HEK293 (cell line): ENCODE results near the gene TSPO2.

Source experiments
- CTCF ChIA-PET: fragments of 350-600 bp; formaldehyde crosslinking; extraction: SDS; loops from one replicate; lab custom pipeline; 2021; ENCODE audit warnings: antibody characterized with exemption; lab: Yijun Ruan, JAX
- POLR2A ChIA-PET: fragments of 300-600 bp; formaldehyde crosslinking; extraction: SDS; loops from one replicate; lab custom pipeline; 2020; ENCODE audit warnings: antibody characterized with exemption, inconsistent platforms; lab: Yijun Ruan, JAX
- H3K27ac ChIP-seq: fragments of 200-500 bp; sonication (Bioruptor generic); 2 replicates; pipeline ENCODE4 v1.5.1; 2014; ENCODE audit warnings: low read depth, low read length, control low read depth, inconsistent platforms; ENCODE audit errors: extremely low read depth
- H3K36me3 ChIP-seq, 2 experiments: fragments of 200-500 bp in 1 of 2; sonication (Bioruptor generic) in 1 of 2; 1 replicate in 1 of 2; 2 replicates in 1 of 2; pipeline ENCODE4 v1.5.1; 2014 to 2017; ENCODE audit warnings: inconsistent platforms in 2 of 2, low read length in 2 of 2; ENCODE audit not compliant: control insufficient read depth in 2 of 2, insufficient read depth in 1 of 2
- H3K4me1 ChIP-seq: fragments of 200-500 bp; sonication (Bioruptor generic); 2 replicates; pipeline ENCODE4 v1.5.1; 2014; ENCODE audit warnings: mild to moderate bottlenecking, low read length, inconsistent platforms; ENCODE audit not compliant: control insufficient read depth, insufficient read depth
- H3K4me3 ChIP-seq: 2 replicates; pipeline ENCODE4 v1.5.1; 2011; ENCODE audit warnings: low read depth, mild to moderate bottlenecking, control low read depth, low read length, moderate library complexity
- H3K9me3 ChIP-seq: fragments of 200-500 bp; sonication (Bioruptor generic); 2 replicates; pipeline ENCODE4 v1.5.1; 2014; ENCODE audit warnings: low read depth, low read length, inconsistent platforms; ENCODE audit not compliant: control insufficient read depth, insufficient read depth
- FEZF1 ChIP-seq: fragments of 450-650 bp; formaldehyde crosslinking; IDR thresholded peaks from 2 replicates; pipeline ENCODE4 v1.5.1; 2016; ENCODE audit warnings: missing biosample characterization, missing genetic modification characterization
- GLIS1 ChIP-seq: fragments of 450-650 bp; formaldehyde crosslinking; IDR thresholded peaks from 2 replicates; pipeline ENCODE4 v1.5.1; 2016; ENCODE audit warnings: missing biosample characterization, missing genetic modification characterization
- INSM2 ChIP-seq: fragments of 450-650 bp; formaldehyde crosslinking; IDR thresholded peaks from 2 replicates; pipeline ENCODE4 v1.5.1; 2016; ENCODE audit warnings: missing biosample characterization, missing genetic modification characterization
- KLF7 ChIP-seq: fragments of 450-650 bp; formaldehyde crosslinking; IDR thresholded peaks from 2 replicates; pipeline ENCODE4 v1.5.1; 2016; ENCODE audit warnings: missing biosample characterization, missing genetic modification characterization, borderline replicate concordance
- MZF1 ChIP-seq: fragments of 450-650 bp; formaldehyde crosslinking; IDR thresholded peaks from 2 replicates; pipeline ENCODE4 v1.5.1; 2017; ENCODE audit warnings: missing biosample characterization, missing genetic modification characterization, borderline replicate concordance
- PRDM10 ChIP-seq: fragments of 450-650 bp; formaldehyde crosslinking; IDR thresholded peaks from 2 replicates; pipeline ENCODE4 v1.5.1; 2016; ENCODE audit warnings: missing biosample characterization, missing genetic modification characterization
- SP2 ChIP-seq: fragments of 450-650 bp; formaldehyde crosslinking; IDR thresholded peaks from 2 replicates; pipeline ENCODE4 v1.5.1; 2016; ENCODE audit warnings: missing biosample characterization, missing genetic modification characterization
- ZFP41 ChIP-seq: fragments of 450-650 bp; formaldehyde crosslinking; IDR thresholded peaks from 2 replicates; pipeline ENCODE4 v1.5.1; 2016; ENCODE audit warnings: missing biosample characterization, missing genetic modification characterization, borderline replicate concordance
- ZNF433 ChIP-seq: fragments of 450-650 bp; formaldehyde crosslinking; IDR thresholded peaks from 2 replicates; pipeline ENCODE4 v1.5.1; 2016; ENCODE audit warnings: missing biosample characterization, missing genetic modification characterization, low read depth
- ZNF501 ChIP-seq: fragments of 450-650 bp; formaldehyde crosslinking; IDR thresholded peaks from 2 replicates; pipeline ENCODE4 v1.5.1; 2016; ENCODE audit warnings: missing biosample characterization, missing genetic modification characterization
- ZNF513 ChIP-seq: fragments of 450-650 bp; IDR thresholded peaks from 2 replicates; pipeline ENCODE4 v1.5.1; 2018; ENCODE audit warnings: missing biosample characterization, missing genetic modification characterization
- ZNF600 ChIP-seq: fragments of 450-650 bp; formaldehyde crosslinking; IDR thresholded peaks from 2 replicates; pipeline ENCODE4 v1.5.1; 2016; ENCODE audit warnings: missing biosample characterization, missing genetic modification characterization
- ZNF623 ChIP-seq: fragments of 450-650 bp; formaldehyde crosslinking; IDR thresholded peaks from 2 replicates; pipeline ENCODE4 v1.5.1; 2016; ENCODE audit warnings: missing biosample characterization, missing genetic modification characterization
- ZNF837 ChIP-seq: fragments of 450-650 bp; formaldehyde crosslinking; IDR thresholded peaks from 2 replicates; pipeline ENCODE4 v1.5.1; 2016; ENCODE audit warnings: missing biosample characterization, missing genetic modification characterization
- ZSCAN4 ChIP-seq: fragments of 450-650 bp; formaldehyde crosslinking; IDR thresholded peaks from 2 replicates; pipeline ENCODE4 v1.5.1; 2017; ENCODE audit warnings: missing biosample characterization, missing genetic modification characterization
- ZSCAN5A ChIP-seq: fragments of 450-650 bp; formaldehyde crosslinking; IDR thresholded peaks from 2 replicates; pipeline ENCODE4 v1.5.1; 2016; ENCODE audit warnings: missing biosample characterization, missing genetic modification characterization
- TF ChIP-seq, protein P1 (sequence below): fragments of 450-650 bp; formaldehyde crosslinking; IDR thresholded peaks from 2 replicates; pipeline ENCODE4 v1.5.1; 2016; ENCODE audit warnings: missing biosample characterization, missing genetic modification characterization
- TF ChIP-seq, protein P2 (sequence below): fragments of 450-650 bp; formaldehyde crosslinking; IDR thresholded peaks from 2 replicates; pipeline ENCODE4 v1.5.1; 2016; ENCODE audit warnings: missing biosample characterization, missing genetic modification characterization

Gene TSPO2

DNA sequence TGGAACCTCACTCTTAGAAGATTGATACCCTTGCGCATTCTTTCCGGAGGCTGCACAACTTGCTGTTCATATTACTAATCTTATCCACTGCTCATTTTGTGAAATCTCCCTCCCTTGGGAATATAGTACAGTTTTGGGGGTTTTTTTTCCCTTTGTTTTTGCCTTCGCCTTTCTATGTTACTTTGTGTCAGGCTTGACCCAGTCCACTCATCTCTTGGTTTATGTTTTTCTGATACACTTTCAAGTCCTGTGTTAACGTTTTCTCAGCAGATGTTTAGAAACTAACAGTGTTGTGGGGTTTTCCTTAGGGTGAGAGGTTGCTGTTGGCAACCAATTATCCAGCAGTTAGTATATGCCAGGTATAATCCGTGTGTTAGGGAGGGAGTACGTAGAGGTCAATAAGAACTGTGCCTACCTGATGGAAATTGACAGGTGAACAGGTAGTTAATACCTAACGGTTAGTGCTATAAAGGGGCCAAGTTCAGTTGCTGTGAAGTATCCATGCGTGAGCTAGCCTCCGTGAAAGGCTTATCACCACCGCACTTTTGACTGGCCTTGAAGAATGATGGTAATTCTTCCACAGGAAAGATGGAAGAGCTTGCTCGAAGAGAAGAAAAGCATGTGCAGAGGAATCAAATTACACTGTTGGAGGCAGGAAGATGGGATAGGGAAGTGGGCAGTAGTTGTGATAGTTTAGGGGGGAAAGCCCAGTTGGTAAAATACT lies 31.9 kb downstream of the TSPO2 start (continued):
- no peak for TF ChIP-seq KLF7 (tag by site-specific recombination)
- no peak for TF ChIP-seq ZNF433
- no peak for TF ChIP-seq ZSCAN4 (tag by site-specific recombination)
- TF ChIP-seq ZNF600, result no peak
- TF ChIP-seq, protein P1, sequence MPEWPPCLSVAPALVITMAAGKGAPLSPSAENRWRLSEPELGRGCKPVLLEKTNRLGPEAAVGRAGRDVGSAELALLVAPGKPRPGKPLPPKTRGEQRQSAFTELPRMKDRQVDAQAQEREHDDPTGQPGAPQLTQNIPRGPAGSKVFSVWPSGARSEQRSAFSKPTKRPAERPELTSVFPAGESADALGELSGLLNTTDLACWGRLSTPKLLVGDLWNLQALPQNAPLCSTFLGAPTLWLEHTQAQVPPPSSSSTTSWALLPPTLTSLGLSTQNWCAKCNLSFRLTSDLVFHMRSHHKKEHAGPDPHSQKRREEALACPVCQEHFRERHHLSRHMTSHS (tag by site-specific recombination), result no peak
- TF ChIP-seq FEZF1 (tag by site-specific recombination), result peak; percentile 85
- 0 out of 2 replicates have a peak, but pooled peaks have one; percentile 24 for TF ChIP-seq INSM2 (tag by site-specific recombination)
- no peak for TF ChIP-seq GLIS1 (tag by site-specific recombination)
- peak; percentile 90 for TF ChIP-seq PRDM10 (tag by site-specific recombination)

GRCh38 chr6:41074692-41075436 lies 32.6 kb downstream of the TSPO2 start:
- Histone ChIP-seq H3K36me3 (peaks cover 8 to 14% of the 10 kb centered on the region in 2 experiments; a peak in 2 of 3 replicates), H3K9me3 (no peaks in the 10 kb centered on the region), H3K4me1 (0 out of 2 replicates have a peak, but pooled peaks cover 2% of the 10 kb centered on the region), H3K27ac (peak overlapping the region; percentile 94; the same call in 1 of the 2 replicates), H3K4me3 (no peak overlapping the region)
- POLR2A ChIA-PET, result interaction anchor here (1.5 kb wide), 1 partner anchor 246 kb away, joined by 6 read pairs; no protein-coding TSS in a partner anchor
- CTCF ChIA-PET, result interaction anchor here (0.6 to 2.4 kb wide), 9 partner anchors 8 to 245 kb away, joined by 3 to 12 read pairs (median 3); no protein-coding TSS in a partner anchor
- TF ChIP-seq ZSCAN5A (tag by site-specific recombination) (no peak), ZFP41 (no peak), MZF1 (no peak), ZNF623 (tag by site-specific recombination) (no peak), SP2 (tag by site-specific recombination) (no peak), ZNF513 (0 out of 2 replicates have a peak, but pooled peaks have one; percentile 8), ZNF837 (tag by site-specific recombination) (no peak), ZNF501 (tag by site-specific recombination) (0 out of 2 replicates have a peak, but pooled peaks have one; percentile 22)
- TF ChIP-seq, protein P2, sequence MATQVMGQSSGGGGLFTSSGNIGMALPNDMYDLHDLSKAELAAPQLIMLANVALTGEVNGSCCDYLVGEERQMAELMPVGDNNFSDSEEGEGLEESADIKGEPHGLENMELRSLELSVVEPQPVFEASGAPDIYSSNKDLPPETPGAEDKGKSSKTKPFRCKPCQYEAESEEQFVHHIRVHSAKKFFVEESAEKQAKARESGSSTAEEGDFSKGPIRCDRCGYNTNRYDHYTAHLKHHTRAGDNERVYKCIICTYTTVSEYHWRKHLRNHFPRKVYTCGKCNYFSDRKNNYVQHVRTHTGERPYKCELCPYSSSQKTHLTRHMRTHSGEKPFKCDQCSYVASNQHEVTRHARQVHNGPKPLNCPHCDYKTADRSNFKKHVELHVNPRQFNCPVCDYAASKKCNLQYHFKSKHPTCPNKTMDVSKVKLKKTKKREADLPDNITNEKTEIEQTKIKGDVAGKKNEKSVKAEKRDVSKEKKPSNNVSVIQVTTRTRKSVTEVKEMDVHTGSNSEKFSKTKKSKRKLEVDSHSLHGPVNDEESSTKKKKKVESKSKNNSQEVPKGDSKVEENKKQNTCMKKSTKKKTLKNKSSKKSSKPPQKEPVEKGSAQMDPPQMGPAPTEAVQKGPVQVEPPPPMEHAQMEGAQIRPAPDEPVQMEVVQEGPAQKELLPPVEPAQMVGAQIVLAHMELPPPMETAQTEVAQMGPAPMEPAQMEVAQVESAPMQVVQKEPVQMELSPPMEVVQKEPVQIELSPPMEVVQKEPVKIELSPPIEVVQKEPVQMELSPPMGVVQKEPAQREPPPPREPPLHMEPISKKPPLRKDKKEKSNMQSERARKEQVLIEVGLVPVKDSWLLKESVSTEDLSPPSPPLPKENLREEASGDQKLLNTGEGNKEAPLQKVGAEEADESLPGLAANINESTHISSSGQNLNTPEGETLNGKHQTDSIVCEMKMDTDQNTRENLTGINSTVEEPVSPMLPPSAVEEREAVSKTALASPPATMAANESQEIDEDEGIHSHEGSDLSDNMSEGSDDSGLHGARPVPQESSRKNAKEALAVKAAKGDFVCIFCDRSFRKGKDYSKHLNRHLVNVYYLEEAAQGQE (tag by site-specific recombination), result no peak
